ENCODE measurements around the gene KCNE1.
"Not testable (repeated sequence)": the region's sequence is repeated elsewhere in the genome, so short reads cannot be mapped to it uniquely, and the experiment has no call there.

The KCNE1 gene

DNA sequence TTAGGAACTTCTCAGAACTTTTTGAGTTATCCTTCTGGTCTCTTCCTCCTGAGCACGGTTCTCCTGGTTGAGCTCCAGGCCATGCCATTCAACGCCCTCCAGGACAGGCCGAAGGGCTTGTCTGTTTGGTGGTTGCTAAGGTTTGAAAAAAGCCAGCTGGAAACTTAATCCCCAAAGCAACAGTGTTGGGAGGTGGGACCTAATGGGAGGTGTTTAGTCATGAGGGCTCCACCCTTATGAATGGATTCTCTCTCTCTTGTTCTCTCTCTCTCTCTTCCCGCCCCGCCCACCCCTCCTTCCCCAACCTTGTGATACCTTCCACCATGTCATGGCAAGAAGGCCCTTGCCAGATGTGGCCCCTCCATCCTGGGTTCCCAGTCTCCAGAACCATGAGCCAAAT lies 829 bp downstream of the KCNE1 start:
- no peak for DNase-seq (ENCODE audit: low read depth)

DNA sequence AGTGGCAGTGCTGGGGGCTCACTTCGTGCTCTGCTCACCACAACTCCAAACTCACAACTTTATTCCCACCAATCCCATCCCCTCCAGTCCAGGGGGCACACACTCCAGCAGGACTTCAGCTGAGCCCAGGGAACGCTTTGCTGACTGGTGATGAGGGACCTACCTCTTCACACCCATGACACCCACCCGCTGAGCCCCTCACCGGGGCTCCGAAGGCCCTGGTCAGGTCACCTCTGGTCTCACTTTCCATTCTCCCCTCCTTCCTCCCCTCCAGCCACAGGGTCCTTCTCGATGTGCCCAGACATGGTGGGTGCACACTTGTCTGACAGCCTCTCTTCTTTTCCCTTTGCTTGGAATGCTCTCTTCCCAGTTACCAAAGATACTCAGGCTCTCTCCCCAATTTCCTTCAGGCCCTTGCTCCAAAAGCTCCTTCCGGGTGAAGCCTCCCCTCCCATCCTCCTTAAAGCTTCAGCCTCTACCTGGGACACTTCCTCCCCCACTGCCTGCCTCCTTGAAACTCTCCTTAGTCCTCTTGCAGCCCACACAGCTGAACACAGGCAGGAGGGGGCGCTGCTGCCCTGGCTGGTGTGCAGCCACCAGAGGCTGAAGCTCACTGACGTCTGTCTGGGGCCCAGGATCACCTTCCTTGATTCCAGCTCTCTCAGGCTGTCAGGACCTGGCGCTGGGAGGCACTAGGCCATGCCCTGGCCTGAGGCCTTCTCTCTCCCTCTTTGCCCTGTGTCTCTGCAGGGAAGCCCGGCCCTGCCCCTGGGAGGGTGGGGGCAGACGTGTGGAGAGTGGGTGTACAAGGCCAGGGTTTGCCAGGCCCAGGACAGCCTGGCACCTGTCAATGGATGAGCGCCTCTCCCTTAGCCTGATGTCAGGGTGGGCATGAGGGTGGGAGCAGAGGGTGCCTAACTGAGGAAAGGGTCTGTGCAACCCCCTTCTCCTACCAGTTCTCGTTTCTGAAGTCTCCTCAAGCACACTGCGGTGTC lies 1.6 kb downstream of the KCNE1 start:
- peak; percentile 9 for DNase-seq (ENCODE audit: low read depth)

DNA sequence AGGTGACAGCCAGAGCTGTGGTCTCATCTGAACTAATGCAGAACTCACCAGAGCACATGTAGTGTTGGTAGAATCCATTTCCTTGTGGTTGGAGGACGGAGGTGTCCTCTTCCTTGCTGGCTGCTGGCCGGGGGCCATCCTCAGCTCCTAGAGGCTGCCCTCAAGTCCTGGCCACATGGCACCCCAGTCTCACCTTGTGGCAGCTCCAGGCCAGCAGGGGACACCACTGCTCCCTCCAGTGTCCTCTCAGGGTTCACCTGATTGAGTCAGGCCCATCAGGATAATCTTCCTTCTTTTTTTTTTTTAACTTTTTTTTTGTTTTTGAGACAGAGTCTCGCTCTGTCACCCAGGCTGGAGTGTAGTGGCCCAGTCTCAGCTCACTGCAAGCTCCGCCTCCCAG lies 2.9 kb downstream of the KCNE1 start:
- no peak for DNase-seq (ENCODE audit: low read depth)

DNA sequence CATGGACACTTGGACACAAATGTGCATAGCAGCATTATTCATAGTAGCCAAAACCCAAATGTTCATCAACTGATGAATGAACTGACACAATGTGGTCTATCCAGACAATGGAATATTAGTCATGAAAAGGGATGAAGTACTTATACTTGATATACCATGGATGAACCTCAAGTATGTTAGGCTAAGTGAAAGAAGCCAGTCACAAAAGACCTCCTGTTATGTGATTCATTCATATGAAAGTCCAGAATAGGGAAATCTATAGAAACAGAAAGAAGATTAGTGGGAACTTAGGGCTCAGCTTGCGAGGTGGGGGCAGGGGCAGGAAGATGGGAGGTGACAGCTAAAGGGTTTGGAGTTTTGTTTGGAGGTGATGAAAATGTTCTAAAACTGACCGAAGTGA lies 7.4 kb downstream of the KCNE1 start:
- DNase-seq (ENCODE audit: low read depth), result no peak

DNA sequence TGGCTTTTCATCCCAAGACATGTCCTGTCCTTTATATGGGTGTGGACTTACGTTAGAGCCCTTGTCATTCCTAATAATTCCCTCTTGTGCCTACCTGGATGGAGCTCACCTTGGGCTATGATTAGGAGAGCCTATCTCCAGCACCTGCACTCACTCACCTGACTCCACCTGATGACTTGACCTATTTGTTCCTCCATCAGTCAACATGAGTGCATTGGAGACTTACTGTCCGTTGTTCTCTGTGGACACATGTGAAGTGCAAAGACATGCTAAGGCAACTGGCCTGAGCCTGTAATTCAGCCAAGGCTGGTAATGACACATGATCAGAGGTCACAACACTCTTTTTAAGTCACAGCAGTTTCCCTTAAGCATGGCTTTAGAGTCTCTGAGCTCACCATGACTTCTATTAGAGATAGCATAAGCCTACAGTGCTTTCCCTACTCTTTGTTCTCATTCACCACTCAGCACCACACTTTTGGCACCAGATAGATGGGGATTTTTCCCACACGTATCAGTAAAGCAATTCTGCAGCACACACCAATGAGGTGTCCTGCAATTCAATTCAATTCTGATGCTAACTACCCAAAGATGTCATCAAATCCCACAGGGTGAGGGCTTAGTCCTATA lies 9.4 kb downstream of the KCNE1 start:
- DNase-seq (ENCODE audit: low read depth), result no peak

DNA sequence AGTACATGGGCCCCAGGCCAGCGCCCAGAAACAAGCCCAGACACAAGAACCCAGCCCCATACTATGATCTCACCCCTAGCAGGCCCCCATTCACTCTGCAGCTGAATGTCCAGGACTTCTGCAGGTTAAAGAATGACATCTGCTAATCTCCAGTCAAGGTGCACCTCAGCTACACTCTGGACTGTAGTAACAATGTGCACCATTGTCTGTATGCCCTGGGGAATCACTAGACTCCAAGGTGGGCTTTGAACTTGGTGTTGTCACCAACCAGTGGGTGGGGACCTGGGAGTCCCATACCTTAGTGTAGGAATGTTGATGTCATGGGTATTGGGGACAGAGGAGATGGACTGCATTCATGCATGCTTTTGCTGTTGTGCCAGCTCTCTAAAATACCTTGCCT lies 10.3 kb downstream of the KCNE1 start:
- DNase-seq (ENCODE audit: low read depth), result no peak

DNA sequence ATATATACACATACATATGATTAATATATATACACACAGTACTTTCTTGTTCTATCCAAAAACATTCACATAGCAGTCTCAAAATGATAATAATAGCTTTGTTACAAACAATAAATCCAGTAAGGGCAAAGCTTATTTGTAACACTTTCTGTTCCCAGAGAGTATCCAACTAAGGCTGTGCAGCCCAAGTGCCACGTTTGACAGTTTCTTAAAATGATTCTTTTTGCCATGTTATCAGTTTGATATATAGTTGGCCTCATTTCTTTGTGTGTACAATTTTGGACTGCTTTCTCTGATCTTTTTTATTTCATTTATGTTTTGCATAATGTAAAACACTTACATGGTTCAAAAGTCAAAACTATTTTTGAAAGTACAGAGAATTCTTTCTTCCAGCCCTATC lies 11.8 kb downstream of the KCNE1 start:
- DNase-seq (ENCODE audit: low read depth), result no peak

DNA sequence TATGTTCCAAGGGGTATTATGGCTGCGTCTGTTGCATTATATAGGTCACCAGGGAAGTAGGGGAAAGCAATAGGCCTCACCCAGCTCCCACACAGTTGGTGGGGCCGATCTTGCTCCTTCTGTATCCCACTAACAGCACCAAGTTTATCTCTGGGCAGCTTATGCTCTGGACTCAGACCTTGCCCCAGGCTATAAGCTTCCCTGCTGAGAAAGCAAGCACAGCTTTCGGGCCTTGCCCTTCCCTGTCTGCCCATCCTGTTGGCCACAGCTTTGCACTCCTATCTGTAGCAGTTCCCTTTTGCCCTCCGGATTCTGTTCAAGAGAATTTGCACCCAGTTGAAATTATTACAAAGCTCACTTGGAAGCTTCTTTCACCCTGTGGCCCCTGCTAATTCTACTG lies 12.9 kb downstream of the KCNE1 start:
- no peak for DNase-seq (ENCODE audit: low read depth)

DNA sequence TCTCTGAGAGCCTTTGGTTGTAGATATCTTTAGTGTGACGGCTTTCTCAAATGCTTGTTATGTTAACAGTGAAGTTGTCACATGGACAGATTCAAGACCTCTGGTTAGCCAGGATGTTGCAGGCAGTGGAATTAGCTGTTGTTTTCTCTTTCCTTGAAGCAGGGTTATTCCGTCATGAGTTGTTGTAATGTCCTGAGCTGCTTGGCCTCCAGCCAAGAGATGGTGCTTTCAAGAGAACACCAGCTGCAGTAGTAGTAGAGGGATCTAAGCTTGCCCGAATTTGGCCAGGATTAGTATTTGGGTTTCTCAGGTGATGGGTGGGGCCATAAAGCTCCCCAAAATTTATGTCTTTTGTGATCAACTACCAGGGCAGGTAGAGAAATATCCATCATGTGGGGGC lies 13.4 kb downstream of the KCNE1 start:
- no peak for DNase-seq (ENCODE audit: low read depth)

DNA sequence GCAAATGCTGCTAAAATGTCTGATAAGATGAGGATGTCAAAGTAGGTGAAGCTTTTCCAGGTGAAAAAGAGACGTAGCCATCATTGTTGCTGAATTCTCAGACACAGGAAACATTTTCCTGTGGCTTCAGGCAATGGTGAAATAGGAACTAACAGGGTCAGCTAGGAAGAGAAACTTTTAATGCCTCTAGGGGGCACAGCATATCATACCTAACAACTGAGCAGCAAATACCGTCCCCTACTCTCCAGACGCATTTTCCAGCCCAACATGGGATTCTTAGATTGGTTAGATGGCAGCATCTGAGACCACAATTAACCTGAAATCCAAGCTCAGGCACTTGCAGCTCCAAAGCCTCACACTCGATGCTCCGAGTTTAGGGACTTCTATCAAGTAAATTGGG lies 28.2 kb downstream of the KCNE1 start:
- not testable (repeated sequence) for DNase-seq (ENCODE audit: low read depth)

DNA sequence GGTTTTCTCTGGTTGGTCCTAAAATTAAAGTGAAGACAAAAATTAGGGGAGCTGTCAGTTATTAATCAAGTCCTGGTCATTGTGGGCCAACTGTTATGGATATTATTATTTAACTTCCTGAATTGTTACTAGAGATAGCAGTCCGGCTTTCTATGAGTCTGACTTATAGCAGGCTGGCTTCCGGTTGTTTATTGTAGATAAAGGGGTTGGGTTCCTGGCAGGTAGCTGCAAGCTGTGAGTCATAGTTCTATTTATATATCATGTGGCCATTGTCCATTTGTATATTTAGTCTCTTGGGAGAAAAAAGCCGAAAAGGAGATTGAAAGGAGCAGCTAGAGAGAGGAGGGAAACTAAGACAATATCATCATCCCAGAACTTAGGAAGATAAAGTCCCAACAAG lies 28.6 kb downstream of the KCNE1 start:
- DNase-seq (ENCODE audit: low read depth), result not testable (repeated sequence)

DNA sequence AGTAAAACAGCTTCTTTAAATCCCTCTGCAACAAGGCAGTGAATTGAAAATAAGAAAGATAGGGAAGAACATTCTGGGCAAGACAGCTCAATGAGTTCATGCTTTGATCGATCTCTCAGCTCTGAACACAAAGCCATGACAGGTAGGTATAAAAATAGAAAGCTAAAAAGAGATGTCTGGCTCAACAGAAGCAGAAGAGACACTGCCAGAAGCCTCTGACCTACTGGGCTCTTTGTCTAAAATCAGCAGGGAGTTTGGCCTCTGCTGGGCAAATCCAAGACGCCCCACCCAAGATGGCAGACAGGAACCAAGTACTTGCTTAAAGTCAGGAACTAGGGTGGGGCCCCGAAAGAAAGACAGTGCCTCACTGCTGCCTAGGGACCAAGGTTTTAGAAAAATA lies 44.7 kb downstream of the KCNE1 start:
- DNase-seq (ENCODE audit: low read depth), result not testable (repeated sequence)

DNA sequence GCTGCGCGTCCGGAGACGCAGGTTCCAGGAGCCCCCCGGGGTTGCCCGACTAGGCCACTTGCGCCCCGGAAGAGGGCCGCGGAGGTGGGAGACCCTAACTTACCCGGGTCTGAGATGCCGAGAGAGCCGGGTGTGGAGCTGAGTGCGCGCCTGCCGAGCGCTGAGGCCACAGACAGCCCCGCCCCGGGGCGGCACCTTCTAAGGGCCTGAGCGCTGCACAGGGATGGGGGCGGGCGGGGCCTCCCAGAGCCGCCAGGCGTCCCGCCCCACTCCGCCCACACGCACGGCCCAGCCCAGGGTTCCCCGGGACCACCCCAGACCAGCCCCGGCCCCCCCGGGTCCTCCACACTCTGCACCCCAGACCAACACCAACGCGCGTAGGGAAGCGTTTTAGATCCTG lies 52.6 kb downstream of the KCNE1 start:
- not testable (repeated sequence) for DNase-seq (ENCODE audit: low read depth)

DNA sequence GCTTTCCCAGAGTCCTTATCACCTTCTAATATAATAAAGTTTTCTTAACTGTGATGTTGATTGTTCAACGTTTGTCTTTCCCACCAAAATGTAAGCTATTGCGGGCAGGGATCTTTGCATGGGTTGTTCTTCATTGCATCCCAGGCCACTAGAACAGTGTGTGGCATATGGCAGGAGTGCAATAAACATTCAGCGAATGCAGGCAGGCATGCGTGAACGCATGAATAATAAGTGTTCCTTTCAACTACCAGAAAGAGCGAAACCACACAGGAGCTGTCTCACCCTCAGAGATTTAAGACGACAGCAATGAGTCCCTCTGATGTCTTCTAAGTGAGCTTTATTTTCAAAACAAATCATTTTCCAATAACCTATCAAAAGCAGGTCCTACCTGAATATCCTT lies 53.7 kb downstream of the KCNE1 start:
- not testable (repeated sequence) for DNase-seq (ENCODE audit: low read depth)

DNA sequence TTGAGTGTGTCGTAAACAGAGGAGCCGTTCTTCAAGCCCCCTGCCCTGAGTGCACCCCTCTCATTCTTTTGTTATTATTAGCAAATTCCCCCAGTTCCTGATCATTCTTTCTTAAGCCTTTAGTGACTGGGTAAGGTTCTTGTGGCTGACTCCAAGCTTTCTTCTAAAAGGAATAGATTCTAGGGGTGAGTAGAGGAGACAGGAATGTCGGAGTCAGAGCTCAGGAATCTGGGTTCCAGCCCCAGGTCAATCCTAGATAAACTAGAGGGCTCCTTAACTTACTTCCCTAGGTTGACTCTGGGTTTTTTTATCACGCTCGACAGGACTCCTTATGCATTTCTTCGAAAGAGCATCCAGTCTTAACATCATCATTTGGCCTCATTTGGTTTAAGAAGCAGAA lies 55.8 kb downstream of the KCNE1 start:
- DNase-seq (ENCODE audit: low read depth), result not testable (repeated sequence)

DNA sequence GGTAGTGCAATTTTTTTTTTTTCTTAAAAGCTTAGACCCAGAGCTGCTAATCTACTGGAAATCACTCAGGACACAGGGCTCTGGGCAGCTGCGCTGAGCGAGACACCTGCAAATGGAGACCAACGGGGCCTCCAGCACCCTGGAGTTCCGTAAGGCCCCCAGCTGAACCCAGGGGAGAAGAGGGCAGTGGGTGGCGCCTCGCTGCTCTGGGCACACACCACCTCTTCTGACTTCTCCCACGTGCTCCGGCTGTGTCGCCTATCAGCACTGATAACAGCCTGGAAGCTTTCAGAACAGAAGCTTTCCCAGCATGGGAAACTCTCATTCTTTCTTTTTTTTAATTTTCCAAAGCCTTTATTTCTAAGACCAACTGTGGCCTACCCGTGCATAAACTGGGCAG lies 56.4 kb downstream of the KCNE1 start:
- not testable (repeated sequence) for DNase-seq (ENCODE audit: low read depth)

DNA sequence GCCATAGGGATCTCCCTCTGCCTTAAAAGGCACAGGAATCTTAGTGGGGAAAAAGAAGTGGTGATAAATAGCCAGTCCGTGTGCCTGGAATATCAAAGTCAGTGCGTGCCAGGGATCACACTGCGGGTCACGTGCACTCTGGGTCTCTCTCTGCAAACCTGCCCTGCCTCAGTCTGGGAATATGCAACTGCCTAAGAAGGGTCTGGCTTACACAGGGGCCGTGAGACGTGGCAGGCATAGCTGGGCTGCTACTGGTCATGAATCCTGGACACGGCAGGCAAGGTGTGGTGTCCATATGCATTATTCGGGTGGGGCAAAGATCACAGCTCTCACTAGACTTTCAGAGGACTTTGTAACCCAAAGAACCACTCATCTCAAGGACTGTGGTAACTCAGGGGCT lies 65.0 kb downstream of the KCNE1 start:
- DNase-seq (ENCODE audit: low read depth), result not testable (repeated sequence)

DNA sequence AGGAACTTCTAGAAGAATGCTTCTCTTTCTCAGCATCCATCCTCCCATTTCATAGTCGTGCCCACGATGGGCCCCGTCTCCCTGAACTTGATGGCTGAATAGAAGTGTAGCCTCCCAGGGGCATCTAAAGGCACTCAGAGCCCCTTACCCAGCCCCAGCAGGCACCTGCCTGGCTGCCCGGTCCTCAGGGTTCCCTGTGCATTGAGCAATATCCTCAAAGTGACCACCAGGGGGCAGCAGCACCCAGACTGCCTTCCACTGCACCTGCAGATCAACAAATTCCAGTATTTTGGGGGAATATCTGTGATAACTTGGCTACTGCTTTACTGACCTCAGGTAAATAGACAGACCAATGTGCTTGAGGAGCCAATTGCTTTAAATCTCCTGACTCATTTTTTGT lies 68.5 kb downstream of the KCNE1 start:
- DNase-seq (ENCODE audit: low read depth), result not testable (repeated sequence)

DNA sequence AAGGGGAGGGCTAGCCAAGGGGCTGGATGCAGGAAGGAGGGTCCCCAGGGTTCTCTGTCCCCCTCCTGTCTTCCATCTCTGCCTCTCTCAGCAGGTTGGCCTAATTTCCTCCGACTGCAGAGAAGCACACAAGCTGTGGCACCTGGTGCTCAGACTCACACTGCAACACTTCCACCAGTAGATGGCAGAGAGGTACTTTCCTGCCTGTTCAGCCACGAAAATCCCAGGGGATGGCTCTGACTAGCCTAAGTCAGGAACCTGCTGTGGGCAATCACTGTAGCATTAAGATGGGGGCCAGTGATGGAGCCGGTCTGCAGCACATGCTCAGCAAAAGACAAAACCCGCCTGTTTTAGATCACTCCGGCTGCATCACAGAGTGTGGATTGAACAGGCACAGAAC lies 82.3 kb downstream of the KCNE1 start:
- not testable (repeated sequence) for DNase-seq (ENCODE audit: low read depth)

DNA sequence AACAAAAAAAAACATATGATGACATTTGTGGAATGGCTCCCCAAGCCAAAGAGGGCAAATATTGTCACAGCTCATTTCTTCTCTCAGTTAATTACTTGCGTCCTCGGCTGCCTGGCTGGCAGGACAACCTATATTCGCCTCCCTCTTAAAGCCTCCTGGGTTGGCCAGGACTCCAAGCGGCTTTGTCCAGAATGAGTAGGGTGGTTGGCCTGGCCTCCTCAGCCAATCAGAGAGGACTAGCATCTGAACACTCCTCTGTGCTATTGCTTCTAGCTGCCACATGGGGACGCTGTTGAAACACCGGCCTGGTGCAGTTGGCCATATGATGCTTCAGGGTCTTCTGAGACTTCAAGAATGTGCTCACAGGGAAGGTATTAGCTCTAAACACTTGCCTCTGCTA lies 83.6 kb downstream of the KCNE1 start:
- not testable (repeated sequence) for DNase-seq (ENCODE audit: low read depth)

DNA sequence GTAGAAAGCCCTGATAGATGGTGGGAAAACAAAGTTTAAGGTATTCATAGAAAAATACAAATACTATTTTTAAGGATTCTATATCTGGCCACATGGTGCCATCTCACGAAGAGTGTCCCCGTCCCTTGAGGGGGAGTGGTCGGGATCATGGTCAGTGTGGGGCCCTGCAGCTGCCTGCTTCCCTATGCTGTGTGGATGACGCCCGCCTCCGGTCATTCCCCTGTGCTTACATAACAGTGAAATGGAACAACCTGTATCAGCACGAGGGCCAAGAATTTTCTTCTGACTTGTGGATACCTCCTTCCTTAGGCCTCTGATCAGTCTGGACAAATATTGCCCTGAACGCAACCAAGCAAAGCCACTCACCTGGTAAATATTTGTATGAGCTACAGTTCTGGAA lies 84.7 kb downstream of the KCNE1 start:
- DNase-seq (ENCODE audit: low read depth), result not testable (repeated sequence)

DNA sequence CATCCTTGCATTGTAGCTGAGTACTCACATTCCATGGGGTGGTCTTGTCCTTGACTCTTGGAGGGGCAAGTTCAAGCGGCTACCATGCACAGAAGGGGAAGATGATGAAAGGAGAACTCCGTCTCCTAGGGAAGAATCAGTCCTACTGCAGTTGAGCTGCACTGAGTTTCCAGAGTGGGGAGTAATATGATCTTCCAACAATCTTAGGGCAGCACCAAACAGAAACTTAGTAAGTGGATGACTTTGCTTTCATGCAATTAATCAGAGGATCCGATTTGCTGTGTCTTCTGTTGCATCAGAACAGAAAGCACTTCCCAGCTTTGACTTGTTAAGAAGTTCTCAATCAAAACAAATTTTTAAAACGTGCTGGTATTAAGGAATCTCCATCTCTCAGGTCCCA lies 88.2 kb downstream of the KCNE1 start, which contains the start of gene SMIM34:
TSS of gene SMIM34 (minus strand) at position 147 of the 400 bp plus-strand sequence. CDS start at position 35, 112 bp downstream.
- DNase-seq (ENCODE audit: low read depth), result not testable (repeated sequence)

DNA sequence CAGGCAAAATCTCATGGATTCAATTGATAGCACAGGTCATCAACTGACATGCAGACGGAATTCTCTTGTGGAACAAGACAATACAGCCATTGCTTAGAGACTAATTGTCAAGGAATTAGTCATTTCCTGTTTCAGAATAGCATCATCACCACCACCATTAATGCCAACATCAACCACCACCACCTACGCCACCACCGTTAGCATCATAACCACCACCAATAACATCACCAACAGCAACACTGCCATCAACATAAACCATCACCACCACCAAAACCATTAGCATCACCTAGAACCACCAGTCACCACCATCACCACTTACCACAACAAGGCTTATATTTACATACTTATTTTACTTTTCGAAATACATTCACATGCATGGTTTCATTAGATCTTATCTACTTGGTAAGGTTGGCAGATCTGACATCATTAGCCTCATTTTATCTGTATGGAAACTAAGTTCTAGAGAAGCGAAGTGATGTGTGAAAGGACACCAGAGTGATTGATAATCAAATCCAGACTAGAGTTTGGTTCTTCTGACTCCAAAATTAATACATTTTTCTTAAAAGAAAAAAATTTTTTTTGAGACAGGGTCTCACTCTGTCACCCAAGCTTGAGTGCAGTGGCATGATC lies 94.4 kb downstream of the KCNE1 start:
- not testable (repeated sequence) for DNase-seq (ENCODE audit: low read depth)

Data from stimulated activated CD8-positive, alpha-beta memory T cell treated with anti-CD3 and anti-CD28 coated beads, Interleukin-15, amount 100 ng/mL, for 24 hours (primary cell).